Neural cell (in vitro differentiated cells): Measurements from ENCODE around the gene LDLRAD4. TPM values are rescaled to one million over a fixed set of nuclear protein-coding genes. Genes with fewer than 3 reads are reported as not detected.
"Not testable (repeated sequence)": the region's sequence is repeated elsewhere in the genome, so short reads cannot be mapped to it uniquely, and the experiment has no call there.

Experiments used
- H2AFZ ChIP-seq: fragments of 200-600, 300-800 bp; sonication (generic), shearing (Covaris generic); 2 replicates; pipeline ENCODE4 v1.6.0; 2014; ENCODE audit warnings: low read depth, mild to moderate bottlenecking, antibody characterized with exemption, low read length, moderate library complexity
- H3F3A ChIP-seq: fragments of 200-600 bp; shearing (Covaris generic); 2 replicates; pipeline ENCODE4 v1.6.1; 2016; ENCODE audit warnings: mild to moderate bottlenecking, moderate library complexity, mixed read lengths, antibody characterized with exemption, low read length; ENCODE audit not compliant: insufficient read depth, poor library complexity, severe bottlenecking
- H3K27ac ChIP-seq: fragments of 200-600, 300-800 bp; sonication (generic), shearing (Covaris generic); 2 replicates; pipeline ENCODE4 v1.5.1; 2014; ENCODE audit warnings: mild to moderate bottlenecking, low read length, moderate library complexity
- H3K27me3 ChIP-seq: fragments of 300-800, 200-600 bp; sonication (generic), shearing (Covaris generic); 2 replicates; pipeline ENCODE4 v1.6.0; 2014; ENCODE audit warnings: mild to moderate bottlenecking, low read depth, low read length, moderate library complexity; ENCODE audit not compliant: insufficient read depth
- H3K36me3 ChIP-seq: fragments of 300-800, 200-600 bp; sonication (generic), shearing (Covaris generic); 2 replicates; pipeline ENCODE4 v1.5.1; 2014; ENCODE audit warnings: mild to moderate bottlenecking, antibody characterized with exemption, low read length, moderate library complexity; ENCODE audit not compliant: insufficient read depth
- H3K4me2 ChIP-seq: fragments of 300-800, 200-600 bp; sonication (generic), shearing (Covaris generic); 2 replicates; pipeline ENCODE4 v1.6.0; 2014; ENCODE audit warnings: mild to moderate bottlenecking, low read length
- H3K4me3 ChIP-seq: fragments of 300-800, 200-600 bp; sonication (generic), shearing (Covaris generic); 2 replicates; pipeline ENCODE4 v1.5.1; 2014; ENCODE audit warnings: mild to moderate bottlenecking, low read length, moderate library complexity
- H3K79me2 ChIP-seq: fragments of 200-600 bp; shearing (Covaris generic); replicated peaks from 2 replicates; pipeline ENCODE4 v1.6.0; 2014; ENCODE audit warnings: mild to moderate bottlenecking, low read length, moderate library complexity; ENCODE audit not compliant: insufficient read depth
- H3K9ac ChIP-seq: fragments of 300-800, 200-600 bp; sonication (generic), shearing (Covaris generic); 2 replicates; pipeline ENCODE4 v1.6.1; 2016; ENCODE audit warnings: mild to moderate bottlenecking, low read length, mixed read lengths
- H3K9me2 ChIP-seq: fragments of 200-600 bp; shearing (Covaris generic); 2 replicates; pipeline ENCODE4 v1.6.1; 2016; ENCODE audit warnings: mild to moderate bottlenecking, low read length, mixed read lengths; ENCODE audit not compliant: insufficient read depth
- H3K9me3 ChIP-seq: fragments of 200-600, 300-800 bp; sonication (generic), shearing (Covaris generic); 2 replicates; pipeline ENCODE4 v1.6.1; 2016; ENCODE audit warnings: mild to moderate bottlenecking, mixed run types, low read length, moderate library complexity, mixed read lengths
- H4K20me1 ChIP-seq: fragments of 200-600 bp; shearing (Covaris generic); 2 replicates; pipeline ENCODE4 v1.6.1; 2016; ENCODE audit warnings: mild to moderate bottlenecking, mixed run types; ENCODE audit not compliant: insufficient read depth
- CTCF ChIP-seq: fragments of 450-650 bp; IDR thresholded peaks from 2 replicates; pipeline ENCODE4 v1.5.1; 2014; ENCODE audit warnings: antibody characterized with exemption, mild to moderate bottlenecking, moderate library complexity; ENCODE audit not compliant: poor library complexity, severe bottlenecking
- EP300 ChIP-seq: fragments of 450-650 bp; conservative IDR thresholded peaks from 2 replicates; pipeline ENCODE4 v1.6.1; 2014; ENCODE audit warnings: antibody characterized with exemption, mild to moderate bottlenecking, moderate library complexity; ENCODE audit not compliant: poor library complexity, severe bottlenecking
- EZH2 ChIP-seq: fragments of 200-600, 300-800 bp; shearing (Covaris generic), sonication (generic); IDR thresholded peaks from 2 replicates; pipeline ENCODE4 v1.6.1; 2014; ENCODE audit warnings: antibody characterized with exemption, low read length, borderline replicate concordance, mild to moderate bottlenecking; ENCODE audit not compliant: insufficient read depth, poor library complexity, severe bottlenecking
- MXI1 ChIP-seq: fragments of 450-650 bp; conservative IDR thresholded peaks from 2 replicates; pipeline ENCODE4 v1.6.1; 2014; ENCODE audit warnings: antibody characterized with exemption, mild to moderate bottlenecking; ENCODE audit not compliant: poor library complexity, severe bottlenecking
- POLR2AphosphoS5 ChIP-seq: IDR thresholded peaks from 2 replicates; pipeline ENCODE4 v1.6.1; 2012
- RAD21 ChIP-seq: fragments of 450-650 bp; conservative IDR thresholded peaks from 2 replicates; pipeline ENCODE4 v1.6.1; 2014; ENCODE audit warnings: antibody characterized with exemption, mild to moderate bottlenecking, moderate library complexity
- REST ChIP-seq: IDR thresholded peaks from 2 replicates; pipeline ENCODE4 v1.6.1; 2012; ENCODE audit warnings: borderline replicate concordance
- SMC3 ChIP-seq: fragments of 450-650 bp; conservative IDR thresholded peaks from 2 replicates; pipeline ENCODE4 v1.6.1; 2014; ENCODE audit warnings: antibody characterized with exemption, mild to moderate bottlenecking, moderate library complexity; ENCODE audit not compliant: poor library complexity
- TAF1 ChIP-seq: IDR thresholded peaks from 2 replicates; pipeline ENCODE4 v1.6.1; 2012; ENCODE audit warnings: low read depth
- polyA plus RNA-seq: library from polyadenylated mRNA; depleted of rRNA; stranded (reverse); fragments of >200 nt; gene quantifications from 2 replicates; pipeline ENCODE4 v1.2.3, GENCODE V29; 2014

Gene LDLRAD4
- polyA plus RNA-seq, 1 donor from 2014 or later: 3.7 TPM

- Histone ChIP-seq H3F3A (no peaks in the 10 kb centered on the region), H3K27me3 (peaks cover 6% of the 10 kb centered on the region), H3K9ac (no peak overlapping the region), H4K20me1 (no peaks in the 10 kb centered on the region), H3K36me3 (no peaks in the 10 kb centered on the region), H2AFZ (no peak overlapping the region), H3K9me2 (no peaks in the 10 kb centered on the region), H3K4me2 (no peak overlapping the region), H3K79me2 (no peaks in the 10 kb centered on the region), H3K27ac (no peak overlapping the region), H3K4me3 (no peak overlapping the region), H3K9me3 (no peaks in the 10 kb centered on the region)
- TF ChIP-seq TAF1 (no peak), REST (no peak), CTCF (no peak), EZH2 (no peak), MXI1 (no peak), EP300 (no peak), SMC3 (no peak), POLR2AphosphoS5 (no peak), RAD21 (no peak)
Measured at GRCh38 chr18:13606604-13607254, 388.2 kb downstream of the LDLRAD4 start.

DNA sequence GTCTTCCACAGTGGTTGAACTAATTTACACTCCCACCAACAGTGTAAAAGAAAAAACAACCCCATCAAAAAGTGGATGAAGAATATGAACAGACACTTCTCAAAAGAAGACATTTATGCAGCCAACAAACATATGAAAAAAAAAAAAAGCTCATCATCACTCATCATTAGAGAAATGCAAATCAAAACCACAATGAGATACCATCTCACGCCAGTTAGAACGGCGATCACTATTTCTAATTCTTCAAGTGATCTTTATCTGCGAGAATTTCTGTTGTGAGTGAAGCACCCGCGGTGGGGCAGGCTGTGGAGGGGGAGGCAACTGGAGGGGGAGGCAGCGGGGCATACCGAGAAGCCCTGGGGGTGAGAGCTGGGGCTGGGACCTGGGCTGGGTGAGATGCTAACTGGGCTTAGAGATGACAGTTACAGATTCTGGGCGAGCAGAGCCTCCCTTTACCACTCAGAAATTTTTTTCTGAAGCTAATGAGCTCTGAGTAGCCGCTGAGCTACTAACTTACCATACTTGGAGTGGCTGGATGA is 389.5 kb downstream of the LDLRAD4 start:
- not testable (repeated sequence) for H3K4me2 ChIP-seq, H4K20me1 ChIP-seq, H3F3A ChIP-seq, H3K9ac ChIP-seq, H3K27me3 ChIP-seq, H3K9me2 ChIP-seq, H3K79me2 ChIP-seq, H3K36me3 ChIP-seq, H3K27ac ChIP-seq, H3K9me3 ChIP-seq, H2AFZ ChIP-seq, H3K4me3 ChIP-seq
